ENCODE results near the gene ZGLP1. TPM values are rescaled to one million over a fixed set of nuclear protein-coding genes. Genes with fewer than 3 reads are reported as not detected.

Gene ZGLP1
- total and polyA plus RNA-seq, 2 of the 13 experiments (the other 11 are each of a cell fraction or from before 2014, with no cell fraction given), result 2.4 to 3.0 TPM

- TF ChIP-seq UBTF (CRISPR knock-in tag; IDR thresholded peaks at IDR 0.05) (peak; percentile 61; the same call in 1 of the 2 replicates), MXD4 (CRISPR knock-in tag; IDR thresholded peaks at IDR 0.05) (peak; percentile 19; the same call in 1 of the 2 replicates), ZNF660 (CRISPR knock-in tag; IDR thresholded peaks at IDR 0.05; ENCODE audit: borderline replicate concordance, low read depth) (no peak), STAT5B (CRISPR knock-in tag; IDR thresholded peaks at IDR 0.05) (no peak), ERF (CRISPR knock-in tag; IDR thresholded peaks at IDR 0.05) (no peak; the same call in 1 of the 2 replicates), NFKBIZ (CRISPR knock-in tag; IDR thresholded peaks at IDR 0.05) (no peak), GMEB1 (CRISPR knock-in tag; IDR thresholded peaks at IDR 0.05; ENCODE audit: borderline replicate concordance) (no peak), TEAD2 (CRISPR knock-in tag; IDR thresholded peaks at IDR 0.05) (no peak), ARID4A (CRISPR knock-in tag; IDR thresholded peaks at IDR 0.05; ENCODE audit: borderline replicate concordance) (no peak), RBFOX2 (IDR thresholded peaks at IDR 0.05; ENCODE audit: low read depth, low read length) (no peak), CEBPG (CRISPR knock-in tag; IDR thresholded peaks at IDR 0.05) (0 out of 2 replicates have a peak, but pooled peaks have one; percentile 13), ZNF713 (CRISPR knock-in tag; IDR thresholded peaks at IDR 0.05) (no peak), KDM5A (IDR thresholded peaks at IDR 0.05; ENCODE audit: borderline replicate concordance, low read length) (no peak), ZNF280B (CRISPR knock-in tag; IDR thresholded peaks at IDR 0.05; ENCODE audit: borderline replicate concordance) (no peak), HNRNPUL1 (IDR thresholded peaks at IDR 0.05; ENCODE audit: low read depth, low read length) (no peak), CCDC6 (CRISPR knock-in tag; IDR thresholded peaks at IDR 0.05) (no peak), NCOR1 (IDR thresholded peaks at IDR 0.05; ENCODE audit: borderline replicate concordance, low read length) (no peak; the same call in 1 of the 2 replicates), NAIF1 (CRISPR knock-in tag; IDR thresholded peaks at IDR 0.05; ENCODE audit: borderline replicate concordance) (peak; percentile 18; the same call in 1 of the 2 replicates)
- TF ChIP-seq, protein P1, sequence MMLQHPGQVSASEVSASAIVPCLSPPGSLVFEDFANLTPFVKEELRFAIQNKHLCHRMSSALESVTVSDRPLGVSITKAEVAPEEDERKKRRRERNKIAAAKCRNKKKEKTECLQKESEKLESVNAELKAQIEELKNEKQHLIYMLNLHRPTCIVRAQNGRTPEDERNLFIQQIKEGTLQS (CRISPR knock-in tag; IDR thresholded peaks at IDR 0.05), result no peak
Observed at GRCh38 chr19:10332158-10332964, 22.7 kb upstream of the ZGLP1 start (continued).

Data from HepG2 (cell line).